Measurements from ENCODE around the gene PSMC3IP. TPM values are rescaled to one million over a fixed set of nuclear protein-coding genes. Genes with fewer than 3 reads are reported as not detected.

PSMC3IP gene, protein sequence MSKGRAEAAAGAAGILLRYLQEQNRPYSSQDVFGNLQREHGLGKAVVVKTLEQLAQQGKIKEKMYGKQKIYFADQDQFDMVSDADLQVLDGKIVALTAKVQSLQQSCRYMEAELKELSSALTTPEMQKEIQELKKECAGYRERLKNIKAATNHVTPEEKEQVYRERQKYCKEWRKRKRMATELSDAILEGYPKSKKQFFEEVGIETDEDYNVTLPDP
- total RNA-seq: 6.9 TPM

DNA sequence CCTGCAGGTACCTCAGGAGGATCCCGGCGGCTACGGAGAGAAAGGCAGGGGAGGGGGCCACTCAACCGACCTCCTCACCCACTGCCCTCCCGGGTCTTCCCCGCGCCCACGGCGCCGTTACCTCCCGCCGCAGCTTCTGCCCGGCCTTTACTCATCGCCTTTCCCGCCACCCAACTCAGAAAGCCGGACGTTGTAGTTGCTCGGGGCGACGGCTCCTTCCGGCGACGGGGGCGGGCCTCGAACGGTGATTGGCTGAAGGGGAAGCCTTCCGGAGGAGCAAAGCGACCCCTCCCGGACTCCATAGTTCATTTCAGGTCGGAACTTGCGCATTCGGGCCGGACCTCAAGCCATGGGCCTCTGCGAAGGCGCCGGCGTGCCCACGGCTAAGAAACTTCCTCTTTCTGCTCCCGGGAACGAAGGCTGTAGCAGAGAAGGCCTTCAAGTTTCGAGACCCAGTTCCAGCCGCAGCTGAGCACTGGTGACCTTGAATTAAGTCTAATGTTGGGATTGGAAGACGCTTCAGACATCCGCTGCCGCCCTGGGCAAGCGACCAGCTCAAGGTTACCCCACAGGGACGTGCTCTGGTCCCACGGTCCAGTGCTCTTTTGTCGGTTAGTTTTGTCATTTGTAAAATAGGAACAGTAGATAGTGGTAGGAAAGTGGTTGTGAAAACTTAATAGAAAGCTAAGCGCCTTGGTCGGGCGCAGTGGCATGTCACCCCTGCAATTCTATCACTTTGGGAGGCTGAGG lies at the start of gene PSMC3IP:
Gene PSMC3IP (minus strand): TSS at position 198 of the 750 bp plus-strand sequence. CDS start 43 bp downstream, at position 155.

DNA sequence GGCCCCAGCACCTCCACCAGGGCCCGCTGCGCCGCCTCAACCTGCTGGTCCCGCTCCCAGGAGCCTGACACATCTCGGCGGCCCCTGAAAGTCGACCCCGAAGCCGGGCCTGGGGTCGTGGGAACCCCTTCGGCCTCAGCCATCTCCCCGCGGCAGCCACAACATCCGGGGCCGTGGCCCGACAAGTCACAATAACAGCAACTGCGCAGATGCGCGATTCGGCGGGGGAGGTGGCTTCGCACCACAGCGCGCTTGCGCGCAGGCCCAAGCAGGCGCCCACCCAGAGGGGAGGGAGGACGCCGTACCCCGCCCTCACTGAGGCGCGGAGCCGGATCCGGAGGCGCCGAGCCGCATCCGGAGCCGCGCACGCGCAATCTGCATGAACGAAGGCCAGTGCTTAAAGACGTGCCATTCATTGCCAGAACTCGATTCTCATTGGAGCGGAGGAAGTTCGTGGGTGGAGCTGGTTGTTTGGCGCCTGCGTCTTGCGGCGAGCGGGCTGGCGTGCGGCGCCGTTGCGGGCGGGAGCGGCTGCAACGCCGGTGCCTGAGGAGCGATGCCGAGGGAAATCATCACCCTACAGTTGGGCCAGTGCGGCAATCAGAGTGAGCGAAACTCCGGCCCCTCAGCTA lies 31.8 kb upstream of the PSMC3IP start, which contains the start of the genes RETREG3 and TUBG1:
Gene RETREG3 (minus strand): TSS at position 193 of the 632 bp plus-strand sequence. CDS start 50 bp downstream, at position 143.
Gene TUBG1 (plus strand): TSS at position 502 of the 632 bp plus-strand sequence. CDS start 55 bp downstream, at position 557.

DNA sequence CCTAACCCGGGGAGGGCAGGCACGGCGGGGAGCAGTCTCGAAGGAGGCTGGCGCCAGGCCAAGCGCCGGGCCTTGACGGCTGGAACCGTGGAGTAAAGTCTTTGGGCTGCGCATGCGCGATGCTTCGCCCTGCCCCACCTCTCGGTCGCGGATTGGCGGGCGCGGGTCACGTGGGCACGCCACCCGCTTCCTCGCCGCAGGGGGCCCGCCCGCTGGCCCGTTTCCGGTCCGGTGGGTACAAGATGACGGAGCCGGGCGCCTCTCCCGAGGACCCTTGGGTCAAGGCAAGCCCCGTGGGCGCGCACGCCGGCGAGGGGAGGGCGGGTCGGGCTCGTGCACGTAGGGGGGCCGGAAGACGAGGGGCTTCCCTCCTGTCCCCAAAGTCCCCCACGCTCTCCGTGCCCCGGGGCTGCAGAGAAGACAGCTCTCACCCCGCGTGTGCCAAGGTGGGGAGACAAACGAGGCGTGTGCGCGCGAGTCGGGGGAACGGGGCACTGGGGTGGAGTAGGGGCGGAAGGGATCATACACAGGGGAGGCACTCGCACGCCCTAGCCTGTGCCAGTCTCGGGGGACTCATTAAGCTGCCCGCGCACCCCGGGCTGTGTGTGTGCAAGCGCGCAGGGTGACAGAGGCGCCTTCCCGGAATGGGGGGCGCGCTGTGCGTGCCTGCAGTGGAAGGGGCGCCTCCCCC lies 10.5 kb downstream of the PSMC3IP start, which contains the start of gene MLX:
Gene MLX (plus strand): TSS at position 218 of the 691 bp plus-strand sequence. CDS start 25 bp downstream, at position 243.

DNA sequence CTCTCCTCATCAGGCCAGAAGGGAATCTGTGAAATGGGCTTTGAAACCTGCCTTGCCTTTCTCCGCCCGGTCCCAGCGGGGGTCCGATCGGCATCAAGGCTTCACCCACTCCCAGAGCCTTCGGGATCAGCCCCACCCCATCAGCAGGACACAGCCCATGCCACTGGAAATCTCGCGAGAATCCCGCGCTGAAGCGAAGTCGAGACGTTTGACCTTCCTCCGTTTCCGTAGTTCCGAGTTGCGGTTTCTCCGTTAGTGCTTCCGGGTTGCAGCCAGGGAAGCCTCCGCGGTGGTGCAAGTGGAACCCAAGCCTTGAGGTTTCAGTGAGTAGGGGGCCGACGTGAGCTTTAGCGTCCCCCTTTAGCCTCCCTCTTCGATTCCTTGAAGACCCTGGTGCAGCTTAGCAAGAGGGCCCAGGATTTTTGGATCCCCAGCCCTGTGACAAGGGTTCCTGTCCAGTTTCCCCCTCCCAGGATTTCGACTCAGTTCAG lies 15.6 kb downstream of the PSMC3IP start, which contains the start of gene COASY:
Gene COASY (plus strand): TSS at position 252 of the 491 bp plus-strand sequence. CDS start 475 bp downstream, outside the sequence.

DNA sequence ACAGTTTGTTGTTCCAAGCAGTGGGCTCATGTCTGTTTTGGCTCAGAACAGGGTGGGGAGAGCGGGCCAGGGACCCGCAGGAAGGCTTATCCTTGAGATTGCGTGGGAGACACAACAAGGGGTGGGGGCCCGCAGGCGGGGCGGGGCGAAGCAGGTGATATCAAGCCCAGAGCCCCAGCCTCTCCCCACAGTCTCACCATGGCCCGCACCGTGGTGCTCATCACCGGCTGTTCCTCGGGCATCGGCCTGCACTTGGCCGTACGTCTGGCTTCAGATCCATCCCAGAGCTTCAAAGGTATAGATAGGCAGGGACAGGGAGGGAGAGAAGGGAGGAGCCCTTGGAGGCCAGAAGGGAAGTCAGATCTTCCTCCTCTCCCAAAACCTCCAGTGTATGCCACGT lies 24.8 kb downstream of the PSMC3IP start, which contains the start of gene HSD17B1:
Gene HSD17B1 (plus strand): TSS at position 188 of the 400 bp plus-strand sequence. CDS start 11 bp downstream, at position 199.

DNA sequence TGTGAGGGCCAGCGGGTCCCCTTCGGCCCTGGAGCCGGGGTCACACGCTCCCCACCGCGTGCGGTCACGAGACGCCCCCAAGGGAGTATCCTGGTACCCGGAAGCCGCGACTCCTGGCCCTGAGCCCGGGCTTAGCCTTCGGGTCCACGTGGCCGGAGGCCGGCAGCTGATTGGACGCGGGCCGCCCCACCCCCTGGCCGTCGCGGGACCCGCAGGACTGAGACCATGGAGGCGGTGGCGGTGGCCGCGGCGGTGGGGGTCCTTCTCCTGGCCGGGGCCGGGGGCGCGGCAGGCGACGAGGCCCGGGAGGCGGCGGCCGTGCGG lies 41.5 kb downstream of the PSMC3IP start, which contains the start of gene NAGLU:
Gene NAGLU (plus strand): TSS at position 194 of the 324 bp plus-strand sequence. CDS start 32 bp downstream, at position 226.

Other genes with a start within 250 kb of the PSMC3IP start
- 59.3 TPM for gene STAT3, start 189.3 kb downstream of the PSMC3IP start, total RNA-seq
- 10.6 TPM for gene CAVIN1, start 154.5 kb downstream of the PSMC3IP start, total RNA-seq
- 360 TPM for gene ATP6V0A1, start 118.9 kb downstream of the PSMC3IP start, total RNA-seq
- 11.1 TPM for gene NAGLU, start 41.5 kb downstream of the PSMC3IP start, total RNA-seq
- gene HSD17B1, start 24.8 kb downstream of the PSMC3IP start, total RNA-seq: 0.92 TPM
- gene COASY, start 15.6 kb downstream of the PSMC3IP start, total RNA-seq: 6.7 TPM
- 30.0 TPM for gene MLX, start 10.6 kb downstream of the PSMC3IP start, total RNA-seq
- 49.6 TPM for gene RETREG3, start 31.6 kb upstream of the PSMC3IP start, total RNA-seq
- 24.9 TPM for gene TUBG1, start 32.0 kb upstream of the PSMC3IP start, total RNA-seq
- gene TUBG2, start 81.6 kb upstream of the PSMC3IP start, total RNA-seq: 16.6 TPM
- 3.7 TPM for gene PLEKHH3, start 99.3 kb upstream of the PSMC3IP start, total RNA-seq
- 2.1 TPM for gene CCR10, start 104.1 kb upstream of the PSMC3IP start, total RNA-seq
- 31.6 TPM for gene CNTNAP1, start 104.8 kb upstream of the PSMC3IP start, total RNA-seq
- gene EZH1, start 167.3 kb upstream of the PSMC3IP start, total RNA-seq: 35.5 TPM
- 16.6 TPM for gene RAMP2, start 183.5 kb upstream of the PSMC3IP start, total RNA-seq
- gene VPS25, start 195.7 kb upstream of the PSMC3IP start, total RNA-seq: 39.2 TPM
- 0.69 TPM for gene WNK4, start 202.9 kb upstream of the PSMC3IP start, total RNA-seq
- gene COA3, start 221.0 kb upstream of the PSMC3IP start, total RNA-seq: 99.9 TPM
- gene CNTD1, start 221.1 kb upstream of the PSMC3IP start, total RNA-seq: 0.92 TPM
- 73.1 TPM for gene BECN1, start 246.6 kb upstream of the PSMC3IP start, total RNA-seq

Data from diencephalon (tissue), 1 donor.